Body of pancreas (tissue), 4 donors: Measurements from ENCODE around the gene ZEB1. TPM values are rescaled to one million over a fixed set of nuclear protein-coding genes. Genes with fewer than 3 reads are reported as not detected.

Source experiments
- ATAC-seq: fragments of 150-250 bp; one replicate; pipeline ENCODE4 v1.9.1; 2016
- DNase-seq, 4 donors: peaks; one replicate each; pipeline ENCODE4 v3.0.0-alpha.2; 2019
- H3K27ac ChIP-seq, 4 donors: fragments of 200-600 bp; sonication (generic); 1 replicate in 3 of 4; 2 replicates in 1 of 4; pipeline versions ENCODE4 v1.5.1 to v1.6.1; 2016 to 2019; ENCODE audit warnings: mild to moderate bottlenecking in 1 of 4, mixed read lengths in 1 of 4, moderate library complexity in 1 of 4
- H3K27me3 ChIP-seq, 2 donors: fragments of 200-600 bp; sonication (generic); one replicate each; pipeline ENCODE4 v1.6.0; 2016; ENCODE audit warnings: mild to moderate bottlenecking in 1 of 2
- H3K36me3 ChIP-seq, 2 donors: fragments of 200-600 bp; sonication (generic); replicated peaks in 1 of 2; 2 replicates each; pipeline ENCODE4 v1.5.1; 2016; ENCODE audit warnings: low read depth in 2 of 2; ENCODE audit not compliant: insufficient read depth in 1 of 2
- H3K4me1 ChIP-seq: fragments of 200-600 bp; sonication (generic); one replicate; pipeline ENCODE4 v1.6.0; 2016
- H3K4me3 ChIP-seq, 2 donors: fragments of 200-600 bp; sonication (generic); 1 replicate in 1 of 2; 2 replicates in 1 of 2; pipeline ENCODE4 v1.5.1; 2016 to 2019
- H3K9me3 ChIP-seq, 3 donors: fragments of 200-600 bp; sonication (generic); 1 replicate in 2 of 3; 2 replicates in 1 of 3; pipeline ENCODE4 v1.5.1; 2016
- POLR2A ChIP-seq, 3 donors: fragments of 450-650 bp; IDR thresholded peaks; one replicate each; pipeline ENCODE4 v1.6.1; 2016; ENCODE audit warnings: antibody characterized with exemption in 3 of 3, mild to moderate bottlenecking in 2 of 3
- WGBS, 2 donors: methylation state at CpG; one replicate each; pipeline ENCODE4 v1.1.5; 2017; 5-methylcytosine and 5-hydroxymethylcytosine counted together
- intact Hi-C: fragments of 100-400 bp; cut with DNase I; formaldehyde crosslinking; loops from one replicate; pipeline ENCODE4 v1.15.1; 2023
- total RNA-seq, 2 donors: library from RNA; depleted of rRNA; stranded (reverse); fragments of >200 nt; gene quantifications; one replicate each; pipeline ENCODE4 v1.1.0, GENCODE V29; 2016
- TF ChIP-seq, protein P1 (sequence below), 7 experiments: fragments of 450-650 bp in 4 of 7; fragments of 200-600 bp in 3 of 7; sonication (generic) in 3 of 7; IDR thresholded peaks; one replicate each; pipeline ENCODE4 v1.5.1; 2016 to 2019; ENCODE audit warnings: antibody characterized with exemption in 7 of 7

ZEB1 gene
- total RNA-seq, 2 donors from 2014 or later, result 9.9 to 21.0 TPM

DNA sequence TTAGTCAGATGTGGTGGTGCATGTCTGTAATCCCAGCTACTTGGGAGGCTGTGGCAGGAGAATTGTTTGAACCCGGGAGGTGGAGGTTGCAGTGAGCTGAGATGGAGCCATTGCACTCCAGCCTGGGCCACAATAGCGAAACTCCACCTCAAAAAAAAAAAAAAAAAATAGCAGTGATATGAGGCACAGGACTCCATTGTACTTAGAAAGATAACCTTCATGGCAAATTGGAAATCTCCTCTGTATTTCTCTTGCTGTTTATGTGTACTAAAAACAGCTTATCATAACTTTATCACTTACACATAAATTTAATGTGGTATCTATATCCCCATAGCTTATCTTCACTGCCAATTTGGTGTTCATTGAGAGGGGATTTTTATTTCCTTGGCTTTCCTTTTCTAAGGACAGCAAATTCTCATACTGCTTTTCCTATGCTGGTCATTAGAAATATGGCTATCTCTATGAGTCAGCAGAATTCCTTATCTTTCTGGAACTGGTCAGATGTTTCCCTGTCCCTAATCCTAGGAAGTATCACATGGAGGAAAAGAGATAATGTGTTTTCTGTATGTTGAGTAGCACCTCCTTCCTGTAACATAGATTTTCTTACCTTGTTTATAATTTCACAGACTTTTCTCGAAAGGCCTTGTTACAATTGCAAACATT, 40.6 kb upstream of the ZEB1 start:
- H3K9me3 ChIP-seq, result no peaks in the 10 kb centered on the region
- H3K27me3 ChIP-seq, result no peaks in the 10 kb centered on the region
- no peak overlapping the region for H3K4me3 ChIP-seq
- TF ChIP-seq, protein P1, sequence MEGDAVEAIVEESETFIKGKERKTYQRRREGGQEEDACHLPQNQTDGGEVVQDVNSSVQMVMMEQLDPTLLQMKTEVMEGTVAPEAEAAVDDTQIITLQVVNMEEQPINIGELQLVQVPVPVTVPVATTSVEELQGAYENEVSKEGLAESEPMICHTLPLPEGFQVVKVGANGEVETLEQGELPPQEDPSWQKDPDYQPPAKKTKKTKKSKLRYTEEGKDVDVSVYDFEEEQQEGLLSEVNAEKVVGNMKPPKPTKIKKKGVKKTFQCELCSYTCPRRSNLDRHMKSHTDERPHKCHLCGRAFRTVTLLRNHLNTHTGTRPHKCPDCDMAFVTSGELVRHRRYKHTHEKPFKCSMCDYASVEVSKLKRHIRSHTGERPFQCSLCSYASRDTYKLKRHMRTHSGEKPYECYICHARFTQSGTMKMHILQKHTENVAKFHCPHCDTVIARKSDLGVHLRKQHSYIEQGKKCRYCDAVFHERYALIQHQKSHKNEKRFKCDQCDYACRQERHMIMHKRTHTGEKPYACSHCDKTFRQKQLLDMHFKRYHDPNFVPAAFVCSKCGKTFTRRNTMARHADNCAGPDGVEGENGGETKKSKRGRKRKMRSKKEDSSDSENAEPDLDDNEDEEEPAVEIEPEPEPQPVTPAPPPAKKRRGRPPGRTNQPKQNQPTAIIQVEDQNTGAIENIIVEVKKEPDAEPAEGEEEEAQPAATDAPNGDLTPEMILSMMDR (IDR thresholded peaks at IDR 0.05), result no peak
- TF ChIP-seq POLR2A (IDR thresholded peaks at IDR 0.05), result no peak
- H3K4me1 ChIP-seq, result no peaks in the 10 kb centered on the region
- H3K27ac ChIP-seq, result no peak overlapping the region
- ATAC-seq, result no peak
- WGBS, 2 donors, result 83 to 84% methylated on average over 3 of the region's 3 CpGs
- DNase-seq, result no peak
- intact Hi-C loops, result no loop called here
- no peaks in the 10 kb centered on the region for H3K36me3 ChIP-seq

DNA sequence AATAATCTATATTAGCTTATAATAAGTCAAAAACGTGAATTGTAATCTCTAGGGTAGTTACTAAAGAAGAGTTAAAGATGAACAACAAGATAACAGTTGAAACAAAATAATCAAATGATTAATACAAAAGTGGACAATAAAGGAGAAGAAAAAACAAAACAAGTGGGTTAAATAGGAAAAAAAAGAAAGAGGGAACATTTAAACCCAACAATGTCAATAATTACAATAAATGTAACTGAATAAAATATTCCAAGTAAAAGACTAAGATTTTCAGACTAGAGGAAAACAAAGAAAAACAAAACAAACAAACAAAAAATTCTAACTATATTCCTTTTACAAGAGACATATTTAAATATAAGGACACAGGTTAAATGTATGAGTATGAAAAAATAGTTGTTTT, 38.0 kb upstream of the ZEB1 start:
- Histone ChIP-seq H3K4me1 (no peaks in the 10 kb centered on the region), H3K4me3 (no peak overlapping the region), H3K27ac (no peak overlapping the region), H3K9me3 (no peaks in the 10 kb centered on the region), H3K36me3 (no peaks in the 10 kb centered on the region), H3K27me3 (no peaks in the 10 kb centered on the region)
- ATAC-seq (no peak), DNase-seq (no peak)
- no peak for TF ChIP-seq POLR2A (IDR thresholded peaks at IDR 0.05)
- TF ChIP-seq, protein P1 (IDR thresholded peaks at IDR 0.05), result no peak
- WGBS, 2 donors, result 31 to 50% methylated on average over 1 of the region's 1 CpG
- intact Hi-C loops, result no loop called here

DNA sequence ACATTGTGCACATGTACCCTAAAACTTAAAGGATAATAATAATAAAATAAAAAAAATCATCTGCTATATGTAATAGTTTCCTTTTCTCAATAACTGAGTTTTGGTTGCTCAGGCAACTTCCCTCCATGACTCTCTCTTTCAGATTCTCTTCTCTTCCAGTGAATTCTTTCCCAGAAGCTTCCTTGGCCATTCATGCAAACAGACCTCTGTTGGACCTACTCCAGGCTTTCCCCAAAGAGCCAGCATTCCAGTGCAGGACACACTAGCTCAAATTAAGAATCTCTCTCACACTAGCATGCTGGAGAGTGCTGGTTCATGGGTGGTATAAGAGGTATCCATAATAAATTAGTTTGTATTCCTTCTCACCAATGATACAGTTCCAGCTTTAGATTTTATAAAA, 31.0 kb upstream of the ZEB1 start:
- no peak overlapping the region for H3K4me3 ChIP-seq
- H3K27me3 ChIP-seq, result no peaks in the 10 kb centered on the region
- H3K27ac ChIP-seq, result no peak overlapping the region
- TF ChIP-seq, protein P1 (IDR thresholded peaks at IDR 0.05), result no peak
- no peak for TF ChIP-seq POLR2A (IDR thresholded peaks at IDR 0.05)
- no peaks in the 10 kb centered on the region for H3K4me1 ChIP-seq
- DNase-seq, result no peak
- no peaks in the 10 kb centered on the region for H3K9me3 ChIP-seq
- ATAC-seq, result no peak
- H3K36me3 ChIP-seq, result no peaks in the 10 kb centered on the region
- intact Hi-C loops, result no loop called here

DNA sequence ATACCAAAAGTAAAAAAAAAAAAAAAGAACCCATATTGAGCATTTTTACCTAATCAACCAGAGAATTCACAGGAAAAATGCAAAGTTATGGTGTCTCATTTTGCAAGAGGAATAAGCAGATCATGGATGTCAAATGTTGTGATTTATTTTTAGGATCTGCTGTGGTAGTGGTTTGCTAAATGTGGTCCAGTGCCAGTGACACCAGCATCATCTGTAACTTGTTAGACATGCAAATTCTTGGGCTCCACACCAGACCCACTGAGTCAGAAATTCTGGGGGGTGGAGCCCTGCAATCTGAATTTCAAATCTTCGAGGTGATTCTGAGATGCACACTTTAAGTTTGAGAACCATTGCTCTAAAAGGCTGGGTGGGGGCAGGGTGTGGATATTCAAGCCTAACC, 30.1 kb upstream of the ZEB1 start:
- TF ChIP-seq, protein P1 (IDR thresholded peaks at IDR 0.05), result no peak
- TF ChIP-seq POLR2A (IDR thresholded peaks at IDR 0.05), result no peak
- ATAC-seq (no peak), DNase-seq (no peak)
- H3K27me3 ChIP-seq, result no peaks in the 10 kb centered on the region
- intact Hi-C loops, result no loop called here
- no peaks in the 10 kb centered on the region for H3K9me3 ChIP-seq
- no peaks in the 10 kb centered on the region for H3K4me1 ChIP-seq
- 25 to 58% methylated on average over 1 of the region's 1 CpG for WGBS, 2 donors
- H3K27ac ChIP-seq, result no peak overlapping the region
- no peak overlapping the region for H3K4me3 ChIP-seq
- H3K36me3 ChIP-seq, result no peaks in the 10 kb centered on the region

DNA sequence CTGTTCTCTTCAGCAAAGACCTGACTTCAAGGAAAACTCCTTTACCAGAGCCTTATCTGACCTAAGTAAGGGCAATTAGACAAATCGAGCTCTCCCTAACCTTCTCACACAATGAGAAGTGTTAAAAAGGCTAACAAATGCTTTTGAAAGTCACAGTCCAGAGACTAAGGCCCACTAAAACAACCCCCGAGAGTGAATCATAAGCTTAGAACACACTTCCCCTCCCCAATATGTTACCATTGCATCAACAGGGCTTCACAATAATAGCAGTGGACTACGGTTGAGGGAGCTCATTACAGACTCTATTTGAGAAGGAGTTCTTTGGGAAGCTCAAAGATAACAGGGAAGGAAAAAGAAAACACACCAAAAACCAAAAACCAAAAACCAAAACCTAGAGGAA, 28.6 kb upstream of the ZEB1 start:
- no peak for TF ChIP-seq POLR2A (IDR thresholded peaks at IDR 0.05)
- TF ChIP-seq, protein P1 (IDR thresholded peaks at IDR 0.05), result no peak
- 60 to 72% methylated on average over 3 of the region's 3 CpGs for WGBS, 2 donors

More for the DNA sequence above, 28.6 kb upstream of the ZEB1 start:
- intact Hi-C loops, result no loop called here
- no peaks in the 10 kb centered on the region for H3K4me1 ChIP-seq
- no peak for DNase-seq
- H3K36me3 ChIP-seq, result no peaks in the 10 kb centered on the region
- H3K27ac ChIP-seq, result no peak overlapping the region
- no peaks in the 10 kb centered on the region for H3K27me3 ChIP-seq
- H3K9me3 ChIP-seq, result no peaks in the 10 kb centered on the region
- H3K4me3 ChIP-seq, result no peak overlapping the region
- ATAC-seq, result no peak
